ENCODE data around the gene ACACB. TPM values are rescaled to one million over a fixed set of nuclear protein-coding genes. Genes with fewer than 3 reads are reported as not detected.

The ACACB gene
- total and polyA plus RNA-seq, 8 donors: 12.5 to 21.3 (median 15.8) TPM

GRCh38 chr12:109105176-109105575 lies 11.2 kb upstream of the ACACB start:
- TF ChIP-seq CTCF (IDR thresholded peaks at IDR 0.05): no peak
- no peak overlapping the region for H3K4me3 ChIP-seq
- ATAC-seq (no peak), DNase-seq (no peak)
- no peaks in the 10 kb centered on the region for H3K27me3 ChIP-seq
- H3K36me3 ChIP-seq: peaks cover 0 to 61% of the 10 kb centered on the region in 2 donors
- no peaks in the 10 kb centered on the region for H3K9me3 ChIP-seq
- peaks cover 0 to under 1% of the 10 kb centered on the region in 2 donors for H3K4me1 ChIP-seq
- intact Hi-C loops (cut with DNase I): no loop called here
- H3K27ac ChIP-seq: no peak overlapping the region

DNA sequence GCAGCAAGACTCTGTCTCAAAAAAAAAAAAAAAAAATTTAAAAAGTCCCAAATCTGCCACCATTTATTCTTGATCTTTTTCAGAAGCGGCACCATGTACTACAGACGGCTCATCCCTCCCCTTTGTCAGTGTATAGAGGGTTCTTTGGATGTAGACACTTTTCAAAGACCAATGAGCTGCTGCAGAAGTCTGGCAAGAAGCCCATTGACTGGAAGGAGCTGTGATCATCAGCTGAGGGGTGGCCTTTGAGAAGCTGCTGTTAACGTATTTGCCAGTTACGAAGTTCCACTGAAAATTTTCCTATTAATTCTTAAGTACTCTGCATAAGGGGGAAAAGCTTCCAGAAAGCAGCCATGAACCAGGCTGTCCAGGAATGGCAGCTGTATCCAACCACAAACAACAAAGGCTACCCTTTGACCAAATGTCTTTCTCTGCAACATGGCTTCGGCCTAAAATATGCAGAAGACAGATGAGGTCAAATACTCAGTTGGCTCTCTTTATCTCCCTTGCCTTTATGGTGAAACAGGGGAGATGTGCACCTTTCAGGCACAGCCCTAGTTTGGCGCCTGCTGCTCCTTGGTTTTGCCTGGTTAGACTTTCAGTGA lies 6.5 kb upstream of the ACACB start:
- Histone ChIP-seq H3K27ac (peak overlapping the region; percentile 75 to 79), H3K27me3 (no peaks in the 10 kb centered on the region)
- intact Hi-C loops (cut with DNase I): loop anchor here in 1 of 2 donors (10.0 kb wide), 1 partner anchor 275 kb away; no protein-coding TSS in a partner anchor

DNA sequence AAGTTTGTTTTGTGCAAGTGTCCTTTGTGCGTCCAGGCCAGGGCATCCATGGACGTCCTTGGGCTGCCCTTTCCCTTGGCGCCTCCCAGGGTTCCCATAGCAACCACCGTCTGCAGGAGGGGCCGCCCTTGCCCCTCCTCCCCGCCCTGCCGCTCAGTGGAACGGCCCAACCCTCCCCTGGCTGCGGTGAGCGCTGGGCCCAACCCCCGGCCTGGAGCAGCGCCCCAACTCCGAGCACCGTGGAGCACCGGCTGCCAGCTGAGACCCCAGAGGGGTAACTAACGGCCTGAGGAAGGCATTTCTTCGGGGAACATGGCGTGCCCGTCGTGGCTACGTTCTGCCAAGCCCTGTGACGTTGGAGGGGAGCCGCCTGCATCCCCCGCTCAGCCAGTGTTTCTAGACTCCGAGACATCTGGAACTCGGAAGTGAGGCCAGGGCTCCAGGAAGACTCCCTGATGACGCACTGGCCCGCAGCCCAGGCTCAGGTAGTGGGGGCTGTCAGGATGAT lies 5.3 kb upstream of the ACACB start:
- H3K36me3 ChIP-seq: peaks cover 0 to 15% of the 10 kb centered on the region in 2 donors
- peaks cover 5 to 14% of the 10 kb centered on the region in 2 donors for H3K4me1 ChIP-seq
- no peaks in the 10 kb centered on the region for H3K9me3 ChIP-seq
- H3K27ac ChIP-seq: peak overlapping the region; percentile 75 to 79
- no peaks in the 10 kb centered on the region for H3K27me3 ChIP-seq
- no peak for TF ChIP-seq CTCF (IDR thresholded peaks at IDR 0.05)
- ATAC-seq (peak; percentile 97), DNase-seq (peak; percentile 81 to 93 (median 92))
- intact Hi-C loops (cut with DNase I): loop anchor here in 1 of 2 donors (10.0 kb wide), 1 partner anchor 274 kb away; no protein-coding TSS in a partner anchor
- peak overlapping the region; percentile 39 to 43 for H3K4me3 ChIP-seq

More for the DNA sequence above, 6.5 kb upstream of the ACACB start:
- no peak for ATAC-seq
- peaks cover 0 to 4% of the 10 kb centered on the region in 2 donors for H3K4me1 ChIP-seq
- no peak overlapping the region for H3K4me3 ChIP-seq
- no peaks in the 10 kb centered on the region for H3K9me3 ChIP-seq
- no peak for TF ChIP-seq CTCF (IDR thresholded peaks at IDR 0.05)
- H3K36me3 ChIP-seq: peaks cover 0 to 27% of the 10 kb centered on the region in 2 donors
- peak in 1 of 4 donors; percentile 61 for DNase-seq

- H3K27ac ChIP-seq: no peak overlapping the region
- H3K9me3 ChIP-seq: no peaks in the 10 kb centered on the region
- no peaks in the 10 kb centered on the region for H3K27me3 ChIP-seq
- TF ChIP-seq CTCF (IDR thresholded peaks at IDR 0.05): no peak
- H3K4me1 ChIP-seq: peaks cover 5 to 22% of the 10 kb centered on the region in 2 donors
- DNase-seq (no peak), ATAC-seq (no peak)
- peaks cover 0 to 2% of the 10 kb centered on the region in 2 donors for H3K36me3 ChIP-seq
- intact Hi-C loops (cut with DNase I): loop anchor here in 1 of 2 donors (10.0 kb wide), 1 partner anchor 272 kb away; no protein-coding TSS in a partner anchor
- no peak overlapping the region for H3K4me3 ChIP-seq
Observed at GRCh38 chr12:109112720-109113465, 3.5 kb upstream of the ACACB start.
